SW 1271 (cell line): Measurements from ENCODE around the gene CCNL2.
A peak's percentile ranks its signal among the peaks of the same experiment; 100 is the strongest.
"Not testable (repeated sequence)": the region's sequence is repeated elsewhere in the genome, so short reads cannot be mapped to it uniquely, and the experiment has no call there.

Experiments
- DNase-seq, 2 experiments: peaks; one replicate each; lab custom pipeline; 2025; lab: John Stamatoyannopoulos, UW

The CCNL2 gene

DNA sequence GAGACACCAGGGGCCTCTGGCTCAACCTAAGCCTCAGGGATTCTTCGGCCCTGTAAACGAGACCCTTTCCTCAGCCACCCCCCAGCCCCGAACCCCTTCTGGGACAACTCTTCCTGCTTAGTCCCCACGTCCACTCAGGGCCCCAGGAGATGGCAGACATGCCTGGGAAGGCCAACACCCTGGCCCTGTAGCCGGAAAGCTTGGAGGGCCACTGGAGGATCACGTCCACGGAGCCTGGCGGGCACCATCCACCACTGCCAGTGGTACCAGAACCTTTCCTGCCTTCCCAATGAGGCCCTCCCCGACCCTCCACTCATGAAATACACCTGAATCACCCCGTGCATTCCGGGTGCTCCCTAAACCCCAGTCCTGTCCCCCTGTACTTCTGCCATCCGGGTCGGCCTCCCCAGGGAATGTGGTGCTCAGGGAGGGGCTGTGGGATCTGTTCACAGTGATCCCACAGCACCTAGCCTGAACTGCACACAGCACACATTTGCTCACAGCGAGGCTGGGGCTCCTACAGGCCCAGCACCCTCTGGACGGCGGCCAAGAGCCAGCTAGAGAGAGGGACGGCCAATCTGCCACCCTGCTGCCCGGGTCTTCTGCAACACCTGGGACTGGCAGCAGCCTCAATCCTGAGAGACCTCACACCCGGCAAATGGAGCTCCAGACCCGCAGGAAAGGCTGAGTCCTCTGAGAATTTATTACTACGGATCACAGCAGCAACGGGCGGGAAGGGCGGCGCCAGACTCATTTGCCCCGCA, 25.9 kb downstream of the CCNL2 start:
- DNase-seq, result no peak

- peak in 1 of 2 experiments; percentile 37 for DNase-seq
Observed at GRCh38 chr1:1371746-1372711, 27.1 kb downstream of the CCNL2 start.

DNA sequence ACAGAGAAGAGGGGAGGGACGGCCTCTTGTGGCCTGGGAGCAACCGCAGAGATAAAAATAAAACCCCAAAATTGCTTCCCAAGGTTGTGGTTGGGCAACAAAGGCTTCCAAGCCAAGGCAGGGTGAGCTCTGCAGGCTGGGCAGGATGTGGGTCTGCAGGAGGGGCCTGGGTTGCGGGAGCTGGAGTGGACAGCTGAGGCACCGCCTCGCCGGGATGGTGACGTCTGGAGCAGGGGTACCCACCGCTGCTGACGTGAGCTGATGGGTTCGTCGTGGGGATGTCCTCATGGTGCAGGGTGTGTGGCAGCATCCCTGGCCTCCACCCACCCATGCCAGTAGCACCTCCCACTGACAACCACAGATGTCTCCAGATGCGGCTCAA, 27.8 kb downstream of the CCNL2 start:
- no peak for DNase-seq

DNA sequence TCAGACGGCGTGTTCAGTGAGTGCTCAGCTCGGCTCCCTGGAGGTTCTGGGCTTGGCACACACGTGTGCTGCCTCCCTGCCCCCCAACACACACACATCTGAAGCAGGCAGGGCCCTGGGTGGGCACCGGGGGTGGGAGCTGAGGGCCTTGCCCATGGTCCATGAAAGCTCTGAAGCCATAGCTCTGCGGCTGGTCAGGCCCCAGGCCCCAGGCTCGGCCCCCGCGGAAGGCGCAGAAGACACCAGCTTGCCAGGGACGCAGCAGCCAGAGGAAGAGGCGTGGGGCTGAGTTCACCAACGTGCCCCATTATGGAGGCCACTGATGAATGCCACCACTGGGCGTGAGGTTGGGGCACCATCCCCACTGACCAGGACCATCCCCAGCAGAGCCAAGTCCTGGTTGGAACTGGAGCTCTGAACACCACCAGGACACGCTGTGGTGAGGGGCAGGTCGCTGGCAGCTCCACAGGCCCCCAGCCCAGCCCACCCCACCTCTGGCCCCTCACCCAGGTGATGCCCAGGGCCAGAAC, 28.3 kb downstream of the CCNL2 start:
- DNase-seq, result no peak

DNA sequence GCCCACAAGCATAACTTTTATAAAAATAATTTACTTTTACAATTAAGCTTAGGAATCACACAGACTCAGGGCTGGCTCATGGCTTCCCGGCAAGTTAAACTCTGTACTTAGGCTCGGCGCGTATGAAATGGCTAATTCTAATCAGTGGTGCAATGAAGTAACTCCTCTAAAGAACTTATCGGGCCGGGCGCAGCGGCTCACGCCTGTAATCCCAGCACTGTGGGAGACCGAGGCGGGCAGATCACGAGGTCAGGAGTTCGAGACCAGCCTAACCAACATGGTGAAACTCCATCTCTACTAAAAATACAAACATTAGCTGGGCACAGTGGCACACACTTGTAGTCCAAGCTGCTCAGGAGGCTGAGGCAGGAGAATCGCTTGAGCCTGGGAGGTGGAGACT, 29.0 kb downstream of the CCNL2 start:
- DNase-seq, result not testable (repeated sequence)

DNA sequence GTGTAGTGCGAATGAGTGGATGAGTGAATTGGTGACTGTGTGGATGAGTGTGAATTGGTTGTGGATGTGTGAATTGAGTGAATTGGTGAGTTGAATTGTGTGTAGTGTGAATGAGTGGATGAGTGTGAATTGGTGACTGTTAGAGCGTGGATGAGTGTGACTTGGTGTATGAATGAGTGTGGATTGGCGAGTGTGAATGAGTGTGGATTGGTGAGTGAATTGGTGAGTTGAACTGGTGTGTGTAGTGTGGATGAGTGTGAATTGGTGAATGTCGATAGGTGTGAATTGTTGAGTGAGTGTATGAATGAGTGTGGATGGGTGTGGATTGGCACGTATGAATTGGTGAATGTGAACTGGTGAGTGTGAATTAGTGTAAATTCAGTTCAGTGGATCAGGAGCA, 31.8 kb downstream of the CCNL2 start:
- DNase-seq, result no peak

DNA sequence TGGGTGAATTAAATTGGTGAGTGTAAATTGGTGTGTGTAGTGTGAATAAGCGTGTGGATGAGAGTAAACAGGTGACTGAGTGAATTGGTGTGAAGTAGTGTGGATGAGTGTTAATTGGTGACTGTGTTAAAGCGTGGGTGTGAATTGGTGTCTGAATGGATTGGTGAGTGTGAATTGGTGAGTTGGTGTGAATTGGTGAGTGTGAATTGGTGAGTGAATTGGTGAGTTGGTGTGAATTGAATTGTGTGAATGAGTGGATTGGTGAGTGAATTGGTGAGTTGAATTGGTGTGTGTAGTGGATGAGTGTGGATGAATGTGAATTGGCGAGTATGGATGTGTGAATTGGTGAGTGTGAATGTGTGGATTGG, 32.5 kb downstream of the CCNL2 start:
- DNase-seq, result no peak

GRCh38 chr1:1365875-1366698, 33.0 kb downstream of the CCNL2 start:
- DNase-seq, result no peak

DNA sequence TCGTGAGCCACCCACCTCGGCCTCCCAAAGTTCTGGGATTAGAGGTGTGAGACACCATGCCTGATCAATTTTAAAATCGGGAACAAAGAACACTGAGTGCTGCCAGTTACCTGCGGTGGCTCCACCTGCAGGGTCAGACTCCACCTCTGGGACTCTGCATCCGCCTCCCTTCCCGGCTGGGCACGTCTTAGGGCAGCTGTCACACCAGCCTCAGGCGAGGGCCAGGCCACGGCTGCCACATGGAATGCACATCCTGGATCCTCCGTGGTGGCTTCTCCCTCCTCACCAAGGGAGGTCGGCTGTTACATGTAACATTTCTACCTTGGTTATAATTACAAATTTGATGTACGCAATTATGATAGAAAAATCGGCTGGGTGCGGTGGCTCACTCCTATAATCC, 34.9 kb downstream of the CCNL2 start:
- no peak for DNase-seq

- no peak for DNase-seq
Observed at GRCh38 chr1:1361982-1362423, 37.1 kb downstream of the CCNL2 start.

DNA sequence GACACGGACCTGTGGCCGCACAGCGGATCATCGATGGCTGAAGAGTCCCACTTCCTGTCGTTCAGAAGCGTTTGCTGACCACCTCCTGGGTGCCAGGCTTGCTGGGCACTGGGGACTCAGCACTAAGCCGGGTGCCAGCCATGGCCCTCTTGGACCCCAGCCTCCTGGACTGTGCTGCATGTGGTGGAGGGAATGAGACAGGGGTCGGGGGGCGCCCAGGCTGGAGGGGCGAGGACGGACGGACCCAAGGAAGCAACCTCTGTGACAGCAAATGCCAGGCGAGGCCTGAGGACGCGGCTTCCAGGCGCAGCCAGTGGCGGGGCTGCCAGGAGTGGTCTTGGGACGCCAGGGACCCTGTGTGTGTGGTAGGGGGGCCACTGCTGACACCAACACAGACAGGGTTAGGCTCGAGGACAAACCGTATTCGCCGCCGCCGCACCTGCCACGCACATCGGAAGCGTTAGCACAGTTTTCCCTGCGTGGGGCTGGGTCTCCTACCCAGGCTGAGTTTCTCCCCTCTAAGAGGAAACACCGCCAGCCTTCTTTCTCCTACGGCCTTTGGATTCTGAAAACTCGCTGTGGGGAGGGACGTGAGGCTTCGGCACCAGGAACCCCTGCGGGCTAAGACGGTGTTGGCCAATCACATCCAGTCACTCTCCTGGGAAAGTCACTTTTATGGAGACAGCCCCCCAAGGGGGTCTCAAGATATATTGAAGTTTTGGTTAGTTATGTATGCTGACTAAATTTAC, 37.7 kb downstream of the CCNL2 start:
- DNase-seq, result no peak

- peak; percentile 40 to 74 for DNase-seq
Observed at GRCh38 chr1:1360506-1361169, 38.5 kb downstream of the CCNL2 start.

- DNase-seq, result no peak
Observed at GRCh38 chr1:1359664-1360468, 39.3 kb downstream of the CCNL2 start.

GRCh38 chr1:1359308-1359663, 39.8 kb downstream of the CCNL2 start:
- DNase-seq, result no peak

- no peak for DNase-seq
Observed at GRCh38 chr1:1358433-1359271, 40.5 kb downstream of the CCNL2 start, which contains the start of gene MXRA8. Gene MXRA8, minus strand, starts transcription at chr1:1358555. Its CDS starts 51 bp downstream, at chr1:1358504.

- no peak for DNase-seq
Observed at GRCh38 chr1:1357871-1358432, 41.2 kb downstream of the CCNL2 start.

GRCh38 chr1:1356796-1357401, 42.2 kb downstream of the CCNL2 start:
- no peak for DNase-seq

- DNase-seq, result no peak
Observed at GRCh38 chr1:1356166-1356795, 42.9 kb downstream of the CCNL2 start.
